Vagina (tissue), 2 donors: ENCODE measurements around the gene SMOC2. TPM values are rescaled to one million over a fixed set of nuclear protein-coding genes. Genes with fewer than 3 reads are reported as not detected.
"Not testable (repeated sequence)": the region's sequence is repeated elsewhere in the genome, so short reads cannot be mapped to it uniquely, and the experiment has no call there.

Source experiments
- DNase-seq, 2 donors: peaks; one replicate each; pipeline ENCODE4 v3.0.0-alpha.2; 2017; ENCODE audit errors: extremely low spot score in 2 of 2
- H3K27ac ChIP-seq: fragments of 200-600 bp; sonication (generic); one replicate; pipeline ENCODE4 v1.5.1; 2019
- H3K27me3 ChIP-seq: fragments of 200-600 bp; sonication (generic); one replicate; pipeline ENCODE4 v1.5.1; 2019
- H3K36me3 ChIP-seq, 2 donors: fragments of 200-600 bp; sonication (generic); one replicate each; pipeline ENCODE4 v1.5.1; 2017 to 2019
- H3K4me1 ChIP-seq: fragments of 200-600 bp; sonication (generic); one replicate; pipeline ENCODE4 v1.5.1; 2019
- H3K4me3 ChIP-seq, 2 donors: fragments of 200-600 bp; sonication (generic); 1 replicate in 1 of 2; 2 replicates in 1 of 2; pipeline ENCODE4 v1.5.1; 2016 to 2019
- H3K9me3 ChIP-seq: fragments of 200-600 bp; sonication (generic); one replicate; pipeline ENCODE4 v1.5.1; 2019
- POLR2A ChIP-seq, 2 donors: fragments of 450-650 bp; IDR thresholded peaks; one replicate each; pipeline ENCODE4 v1.6.1; 2017; ENCODE audit warnings: antibody characterized with exemption in 2 of 2, mild to moderate bottlenecking in 2 of 2, moderate library complexity in 2 of 2
- POLR2AphosphoS5 ChIP-seq, 2 donors: sonication (generic); formaldehyde crosslinking; IDR thresholded peaks; one replicate each; pipeline ENCODE4 v1.9.0; 2017; ENCODE audit warnings: antibody characterized with exemption in 2 of 2, mild to moderate bottlenecking in 2 of 2, low read depth in 1 of 2; ENCODE audit not compliant: insufficient read depth in 1 of 2
- intact Hi-C: fragments of 100-400 bp; cut with DNase I; formaldehyde crosslinking; loops from one replicate; pipeline ENCODE4 v1.15.1; 2023
- total RNA-seq: library from RNA; depleted of rRNA; stranded (reverse); fragments of >200 nt; gene quantifications from one replicate; pipeline ENCODE4 v1.2.3, GENCODE V29; 2016
- TF ChIP-seq, protein P1 (sequence below), 3 experiments: fragments of 450-650 bp in 2 of 3; fragments of 200-600 bp in 1 of 3; sonication (generic) in 1 of 3; IDR thresholded peaks; one replicate each; pipeline ENCODE4 v1.5.1; 2017 to 2019; ENCODE audit warnings: antibody characterized with exemption in 3 of 3, mild to moderate bottlenecking in 2 of 3, moderate library complexity in 2 of 3

SMOC2 gene
- total RNA-seq, 1 donor from 2014 or later = 22.1 TPM

DNA sequence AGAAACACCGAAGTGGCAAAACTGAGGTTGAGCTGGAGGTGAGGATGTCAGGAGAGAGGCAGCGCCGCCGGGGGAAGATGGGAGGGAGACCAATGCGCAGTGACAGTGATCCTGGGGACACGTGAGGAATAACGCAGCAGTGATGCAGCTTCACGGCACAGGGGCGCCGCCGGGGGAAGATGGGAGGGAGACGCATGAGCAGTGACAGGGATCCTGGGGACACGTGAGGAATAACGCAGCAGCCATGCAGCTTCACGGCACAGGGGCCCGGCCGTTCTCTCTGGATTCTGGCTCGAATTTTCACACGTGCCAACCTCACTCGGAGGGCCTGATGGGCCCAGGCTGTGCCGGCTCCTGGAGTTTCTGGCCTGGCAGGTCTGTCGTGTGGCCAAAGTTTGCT is 94.7 kb downstream of the SMOC2 start:
- Histone ChIP-seq H3K4me1 (no peaks in the 10 kb centered on the region), H3K27ac (no peak overlapping the region), H3K9me3 (no peaks in the 10 kb centered on the region), H3K4me3 (no peak overlapping the region), H3K27me3 (no peaks in the 10 kb centered on the region), H3K36me3 (no peaks in the 10 kb centered on the region)
- no peak for DNase-seq
- no peak for TF ChIP-seq POLR2AphosphoS5 (IDR thresholded peaks at IDR 0.05; ENCODE audit: insufficient read depth in 1 of 2, low read depth in 1 of 2)
- TF ChIP-seq, protein P1, sequence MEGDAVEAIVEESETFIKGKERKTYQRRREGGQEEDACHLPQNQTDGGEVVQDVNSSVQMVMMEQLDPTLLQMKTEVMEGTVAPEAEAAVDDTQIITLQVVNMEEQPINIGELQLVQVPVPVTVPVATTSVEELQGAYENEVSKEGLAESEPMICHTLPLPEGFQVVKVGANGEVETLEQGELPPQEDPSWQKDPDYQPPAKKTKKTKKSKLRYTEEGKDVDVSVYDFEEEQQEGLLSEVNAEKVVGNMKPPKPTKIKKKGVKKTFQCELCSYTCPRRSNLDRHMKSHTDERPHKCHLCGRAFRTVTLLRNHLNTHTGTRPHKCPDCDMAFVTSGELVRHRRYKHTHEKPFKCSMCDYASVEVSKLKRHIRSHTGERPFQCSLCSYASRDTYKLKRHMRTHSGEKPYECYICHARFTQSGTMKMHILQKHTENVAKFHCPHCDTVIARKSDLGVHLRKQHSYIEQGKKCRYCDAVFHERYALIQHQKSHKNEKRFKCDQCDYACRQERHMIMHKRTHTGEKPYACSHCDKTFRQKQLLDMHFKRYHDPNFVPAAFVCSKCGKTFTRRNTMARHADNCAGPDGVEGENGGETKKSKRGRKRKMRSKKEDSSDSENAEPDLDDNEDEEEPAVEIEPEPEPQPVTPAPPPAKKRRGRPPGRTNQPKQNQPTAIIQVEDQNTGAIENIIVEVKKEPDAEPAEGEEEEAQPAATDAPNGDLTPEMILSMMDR (IDR thresholded peaks at IDR 0.05) = no peak
- TF ChIP-seq POLR2A (IDR thresholded peaks at IDR 0.05) = no peak
- intact Hi-C loops = no loop called here

DNA sequence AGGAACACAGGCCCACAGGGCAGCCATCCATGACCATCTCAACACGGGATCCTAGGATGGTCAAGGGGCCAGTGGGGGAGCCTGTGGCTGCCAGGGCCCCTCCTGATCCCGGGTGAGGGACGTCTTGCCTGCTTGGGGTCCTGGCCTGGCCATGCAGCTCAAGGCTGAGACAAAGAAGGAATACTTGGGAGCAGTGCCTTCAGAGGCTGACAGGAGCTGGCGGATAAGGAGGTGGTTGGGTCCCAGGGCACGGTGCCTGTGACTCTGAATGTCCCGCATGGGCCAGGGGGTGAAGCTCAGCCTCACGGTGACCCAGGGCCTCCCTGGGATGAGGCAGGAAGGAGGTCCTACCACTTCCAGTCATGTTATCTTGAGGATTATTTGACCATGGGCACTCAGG is 95.2 kb downstream of the SMOC2 start:
- intact Hi-C loops = no loop called here
- Histone ChIP-seq H3K9me3 (no peaks in the 10 kb centered on the region), H3K27ac (peak overlapping the region; percentile 36), H3K27me3 (no peaks in the 10 kb centered on the region), H3K36me3 (no peaks in the 10 kb centered on the region), H3K4me3 (no peak overlapping the region), H3K4me1 (no peaks in the 10 kb centered on the region)
- no peak for DNase-seq
- TF ChIP-seq POLR2A (IDR thresholded peaks at IDR 0.05) (no peak), POLR2AphosphoS5 (IDR thresholded peaks at IDR 0.05; ENCODE audit: insufficient read depth in 1 of 2, low read depth in 1 of 2) (no peak)
- TF ChIP-seq, protein P1 (IDR thresholded peaks at IDR 0.05) = no peak

DNA sequence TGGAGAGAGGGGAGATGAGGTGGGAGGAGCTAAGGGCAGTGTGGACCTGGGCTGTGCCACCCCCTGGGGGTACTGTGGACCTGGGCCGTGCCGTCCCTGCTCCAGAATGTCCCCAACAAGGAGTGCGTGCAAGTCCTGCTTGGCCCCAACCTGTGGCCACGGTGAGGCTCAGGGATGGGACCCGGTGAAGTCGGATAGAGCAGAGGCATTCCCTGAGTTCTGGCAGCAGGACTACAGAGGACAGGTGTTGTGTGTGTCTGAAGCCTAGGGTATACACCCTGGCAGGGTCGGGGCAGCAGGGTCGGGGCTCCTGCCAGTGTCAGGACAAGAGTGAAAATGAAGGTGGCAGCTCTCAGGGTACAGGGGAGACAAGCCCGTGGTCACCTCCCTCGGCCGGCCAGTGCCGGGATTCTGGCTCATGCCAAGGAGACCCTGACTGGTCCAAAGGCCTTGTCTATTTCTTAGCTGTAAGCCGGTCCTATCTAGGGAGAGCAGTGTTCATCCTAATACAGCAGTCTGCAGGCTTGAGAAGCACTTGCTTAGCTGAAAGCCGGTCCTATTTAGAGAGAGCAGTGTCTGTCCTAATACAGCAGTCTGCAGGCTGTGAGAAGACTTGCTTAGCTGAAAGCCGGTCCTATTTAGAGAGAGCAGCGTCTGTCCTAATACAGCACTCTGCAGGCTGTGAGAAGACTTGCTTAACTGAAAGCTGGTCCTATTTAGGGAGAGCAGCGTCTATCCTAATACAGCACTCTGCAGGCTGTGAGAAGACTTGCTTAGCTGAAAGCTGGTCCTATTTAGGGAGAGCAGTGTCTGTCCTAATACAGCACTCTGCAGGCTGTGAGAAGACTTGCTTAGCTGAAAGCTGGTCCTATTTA is 95.9 kb downstream of the SMOC2 start:
- Histone ChIP-seq H3K4me3 (no peak overlapping the region), H3K4me1 (no peaks in the 10 kb centered on the region), H3K36me3 (no peaks in the 10 kb centered on the region), H3K9me3 (no peaks in the 10 kb centered on the region), H3K27ac (peak overlapping the region; percentile 36), H3K27me3 (no peaks in the 10 kb centered on the region)
- intact Hi-C loops = no loop called here
- DNase-seq = no peak
- TF ChIP-seq POLR2A (IDR thresholded peaks at IDR 0.05) (no peak), POLR2AphosphoS5 (IDR thresholded peaks at IDR 0.05; ENCODE audit: insufficient read depth in 1 of 2, low read depth in 1 of 2) (no peak)
- TF ChIP-seq, protein P1 (IDR thresholded peaks at IDR 0.05) = no peak

DNA sequence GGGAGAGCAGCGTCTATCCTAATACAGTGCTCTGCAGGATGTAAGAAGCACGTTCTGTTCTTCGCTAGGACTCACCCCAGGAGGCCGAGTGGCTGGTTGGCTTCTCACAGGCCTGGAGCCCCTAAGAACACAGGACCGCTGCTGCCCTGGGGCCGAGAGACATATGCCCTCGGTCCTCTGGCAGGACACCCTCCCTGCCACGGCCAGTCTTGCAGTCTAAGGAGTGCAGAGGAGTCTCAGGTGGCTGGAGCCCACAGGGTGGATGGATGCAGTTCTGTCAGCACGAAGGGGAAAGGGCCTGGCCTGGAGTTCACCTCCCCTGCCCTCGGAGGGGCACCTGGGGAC is 96.5 kb downstream of the SMOC2 start:
- no peak for DNase-seq
- Histone ChIP-seq H3K9me3 (no peaks in the 10 kb centered on the region), H3K27me3 (no peaks in the 10 kb centered on the region), H3K4me3 (no peak overlapping the region), H3K27ac (peak overlapping the region; percentile 15), H3K36me3 (no peaks in the 10 kb centered on the region), H3K4me1 (no peaks in the 10 kb centered on the region)
- TF ChIP-seq, protein P1 (IDR thresholded peaks at IDR 0.05) = no peak
- TF ChIP-seq POLR2AphosphoS5 (IDR thresholded peaks at IDR 0.05; ENCODE audit: insufficient read depth in 1 of 2, low read depth in 1 of 2) = no peak
- no peak for TF ChIP-seq POLR2A (IDR thresholded peaks at IDR 0.05)
- intact Hi-C loops = no loop called here

DNA sequence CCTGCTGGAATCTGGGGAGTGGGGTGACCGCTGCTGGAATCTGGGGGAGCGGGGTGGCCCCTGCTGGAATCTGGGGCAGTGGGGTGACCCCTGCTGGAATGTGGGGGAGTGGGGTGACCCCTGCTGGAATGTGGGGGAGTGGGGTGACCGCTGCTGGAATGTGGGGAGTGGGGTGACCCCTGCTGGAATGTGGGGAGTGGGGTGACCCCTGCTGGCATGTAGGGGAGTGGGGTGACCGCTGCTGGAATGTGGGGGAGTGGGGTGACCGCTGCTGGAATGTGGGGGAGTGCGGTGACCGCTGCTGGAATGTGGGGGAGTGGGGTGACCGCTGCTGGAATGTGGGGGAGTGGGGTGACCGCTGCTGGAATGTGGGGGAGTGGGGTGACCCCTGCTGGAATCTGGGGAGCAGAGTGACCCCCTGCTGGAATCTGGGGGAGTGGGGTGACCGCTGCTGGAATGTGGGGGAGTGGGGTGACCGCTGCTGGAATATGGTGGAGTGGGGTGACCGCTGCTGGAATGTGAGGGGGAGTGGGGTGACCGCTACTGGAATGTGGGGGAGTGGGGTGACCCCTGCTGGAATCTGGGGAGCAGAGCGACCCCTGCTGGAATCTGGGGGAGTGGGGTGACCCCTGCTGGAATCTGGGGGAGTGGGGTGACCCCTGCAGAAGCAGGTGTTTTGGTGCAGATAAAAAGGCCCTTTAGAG is 97.4 kb downstream of the SMOC2 start:
- intact Hi-C loops = not testable (repeated sequence)

More for the DNA sequence above, 97.4 kb downstream of the SMOC2 start:
- H3K9me3 ChIP-seq, H3K36me3 ChIP-seq, H3K4me3 ChIP-seq, H3K4me1 ChIP-seq, DNase-seq, H3K27me3 ChIP-seq: not testable (repeated sequence)
- H3K27ac ChIP-seq = peak overlapping the region; percentile 15
